Duodenal mucosa (tissue), 2 donors: ENCODE measurements around the gene TCEAL3.
A peak's percentile ranks its signal among the peaks of the same experiment; 100 is the strongest.
"Not testable (repeated sequence)": the region's sequence is repeated elsewhere in the genome, so short reads cannot be mapped to it uniquely, and the experiment has no call there.

Source experiments
- H3K27ac ChIP-seq: one replicate; pipeline ENCODE4 v1.7.0; 2013; ENCODE audit warnings: low read depth, low read length
- H3K27me3 ChIP-seq, 2 donors: one replicate each; pipeline ENCODE4 v1.7.0; 2013; ENCODE audit warnings: low read length in 2 of 2, control low read depth in 1 of 2; ENCODE audit not compliant: insufficient read depth in 2 of 2, control insufficient read depth in 1 of 2
- H3K36me3 ChIP-seq, 2 donors: one replicate each; pipeline ENCODE4 v1.7.0; 2013; ENCODE audit warnings: low read length in 2 of 2, control low read depth in 1 of 2; ENCODE audit not compliant: insufficient read depth in 2 of 2, control insufficient read depth in 1 of 2
- H3K4me1 ChIP-seq, 2 donors: one replicate each; pipeline ENCODE4 v1.7.0; 2013; ENCODE audit warnings: low read length in 2 of 2, control low read depth in 1 of 2; ENCODE audit not compliant: insufficient read depth in 2 of 2, control insufficient read depth in 1 of 2
- H3K4me3 ChIP-seq, 2 donors: one replicate each; pipeline ENCODE4 v1.7.0; 2013; ENCODE audit warnings: low read length in 2 of 2, low read depth in 1 of 2
- H3K9ac ChIP-seq, 2 donors: one replicate each; pipeline ENCODE4 v1.7.0; 2013; ENCODE audit warnings: low read length in 2 of 2, low read depth in 1 of 2
- H3K9me3 ChIP-seq, 2 donors: one replicate each; pipeline ENCODE4 v1.7.0; 2013; ENCODE audit warnings: low read length in 2 of 2, control low read depth in 1 of 2; ENCODE audit not compliant: control insufficient read depth in 1 of 2

Gene TCEAL3

DNA sequence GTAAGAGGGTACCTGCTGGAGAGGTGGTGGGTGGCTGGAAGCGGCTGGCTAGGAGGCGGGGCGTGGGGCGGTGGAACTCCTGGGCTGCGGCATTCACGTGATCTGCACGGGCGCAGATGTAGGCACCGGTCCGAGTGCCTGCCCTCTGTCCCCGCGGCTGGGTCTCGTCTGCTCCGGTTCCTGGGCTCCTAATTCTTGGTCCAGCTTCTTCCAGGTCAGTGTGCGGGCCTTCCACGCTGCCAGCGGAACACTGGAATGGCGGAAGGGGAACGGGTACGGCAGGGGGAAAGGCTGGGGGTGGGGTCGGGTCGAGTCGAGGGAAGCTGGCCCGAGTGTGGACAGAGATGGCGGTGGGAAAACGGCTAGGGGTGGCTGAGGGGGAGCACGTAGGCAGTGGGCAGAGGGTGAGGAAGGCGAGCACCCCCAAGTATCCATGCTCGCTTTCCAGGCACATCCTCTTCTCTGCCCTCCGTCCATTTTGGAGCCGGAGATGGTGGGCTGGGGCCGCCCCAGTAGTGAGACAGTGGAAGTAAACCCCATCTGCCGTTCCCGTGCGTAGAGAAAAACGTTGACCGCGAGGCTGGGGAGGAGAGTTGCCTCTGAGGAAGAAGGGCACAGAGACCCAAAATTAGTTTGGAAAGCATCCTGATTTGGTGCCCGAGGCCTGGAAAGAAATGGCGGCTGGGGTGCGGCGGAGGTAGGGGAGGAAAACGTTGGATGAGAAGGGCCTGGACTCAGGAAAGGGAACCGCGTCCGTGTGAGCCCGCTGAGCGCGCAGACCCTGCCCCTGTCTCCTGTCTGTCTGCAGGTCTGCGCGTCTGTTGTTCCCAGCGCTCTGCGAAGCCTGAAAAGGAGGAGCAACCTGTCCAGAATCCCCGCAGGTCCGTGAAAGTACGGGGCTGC is 22.1 kb upstream of the TCEAL3 start, which contains the start of gene TCEAL4:
Gene TCEAL4 (plus strand): TSS at position 105 of the 903 bp plus-strand sequence. CDS start 1,161 bp downstream, outside the sequence.
- peak within 1 kb of the TSS; percentile 74 to 84 for H3K9ac ChIP-seq
- H3K27ac ChIP-seq: peak within 1 kb of the TSS; percentile 50
- no peaks in the 10 kb centered on the region for H3K27me3 ChIP-seq
- H3K4me3 ChIP-seq: peak within 1 kb of the TSS; percentile 69 to 93
- H3K36me3 ChIP-seq: no peaks in the 10 kb centered on the region
- peaks cover 0 to 3% of the 10 kb centered on the region in 2 donors for H3K4me1 ChIP-seq
- no peaks in the 10 kb centered on the region for H3K9me3 ChIP-seq

DNA sequence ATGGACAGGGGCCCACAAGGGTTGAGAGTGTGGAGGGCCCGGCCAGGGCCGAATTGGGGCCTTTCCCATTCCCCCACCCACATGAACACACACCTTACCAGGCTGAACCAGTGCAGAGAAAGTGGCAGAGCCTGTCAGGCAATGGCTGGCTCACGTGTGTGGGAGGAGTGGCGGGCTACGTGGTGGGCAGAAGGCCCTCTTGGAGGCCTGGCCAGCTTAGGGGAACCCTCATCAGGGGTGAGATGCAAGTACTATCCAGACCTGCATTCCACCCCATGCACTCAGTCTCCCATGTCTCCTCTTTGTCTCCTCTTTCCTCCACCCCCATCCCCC is 21.5 kb upstream of the TCEAL3 start:
- Histone ChIP-seq H3K36me3 (no peaks in the 10 kb centered on the region), H3K27ac (peak overlapping the region; percentile 50), H3K27me3 (no peaks in the 10 kb centered on the region), H3K4me3 (peak overlapping the region; percentile 69 to 93), H3K4me1 (peaks cover 0 to 3% of the 10 kb centered on the region in 2 donors), H3K9me3 (no peaks in the 10 kb centered on the region), H3K9ac (peak overlapping the region; percentile 74 to 84)

DNA sequence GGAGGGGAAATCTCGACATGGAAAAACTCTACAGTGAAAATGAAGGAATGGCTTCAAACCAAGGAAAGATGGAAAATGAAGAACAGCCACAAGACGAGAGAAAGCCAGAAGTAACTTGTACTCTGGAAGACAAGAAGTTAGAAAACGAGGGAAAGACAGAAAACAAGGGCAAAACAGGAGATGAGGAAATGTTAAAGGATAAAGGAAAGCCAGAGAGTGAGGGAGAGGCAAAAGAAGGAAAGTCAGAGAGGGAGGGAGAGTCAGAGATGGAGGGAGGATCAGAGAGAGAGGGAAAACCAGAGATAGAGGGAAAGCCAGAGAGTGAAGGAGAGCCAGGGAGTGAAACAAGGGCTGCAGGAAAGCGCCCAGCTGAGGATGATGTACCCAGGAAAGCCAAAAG is 21.1 kb upstream of the TCEAL3 start:
- H3K9ac ChIP-seq: peak overlapping the region in 1 of 2 donors; percentile 84
- H3K4me1 ChIP-seq: peaks cover 0 to 3% of the 10 kb centered on the region in 2 donors
- no peak overlapping the region for H3K27ac ChIP-seq
- no peaks in the 10 kb centered on the region for H3K27me3 ChIP-seq
- H3K9me3 ChIP-seq: no peaks in the 10 kb centered on the region
- H3K4me3 ChIP-seq: peak overlapping the region; percentile 69 to 93
- no peaks in the 10 kb centered on the region for H3K36me3 ChIP-seq

DNA sequence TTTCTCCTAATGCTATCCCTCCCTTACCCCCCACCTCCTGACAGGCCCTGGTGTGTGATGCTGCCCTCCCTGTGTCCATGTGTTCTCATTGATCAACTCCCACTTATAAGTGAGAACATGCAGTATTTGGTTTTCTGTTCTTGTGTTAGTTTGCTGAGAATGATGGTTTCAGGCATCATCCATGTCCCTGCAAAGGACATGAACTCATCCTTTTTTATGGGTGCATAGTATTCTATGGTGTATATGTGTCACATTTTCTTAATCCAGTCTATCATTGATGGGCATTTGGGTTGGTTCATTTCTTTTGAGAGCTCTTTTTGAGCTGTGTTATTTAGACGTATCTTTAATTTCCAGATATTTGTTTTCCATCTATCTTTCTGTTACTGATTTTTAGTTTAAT is 15.5 kb upstream of the TCEAL3 start:
- not testable (repeated sequence) for H3K9me3 ChIP-seq, H3K4me3 ChIP-seq, H3K36me3 ChIP-seq, H3K27ac ChIP-seq, H3K9ac ChIP-seq, H3K4me1 ChIP-seq, H3K27me3 ChIP-seq

DNA sequence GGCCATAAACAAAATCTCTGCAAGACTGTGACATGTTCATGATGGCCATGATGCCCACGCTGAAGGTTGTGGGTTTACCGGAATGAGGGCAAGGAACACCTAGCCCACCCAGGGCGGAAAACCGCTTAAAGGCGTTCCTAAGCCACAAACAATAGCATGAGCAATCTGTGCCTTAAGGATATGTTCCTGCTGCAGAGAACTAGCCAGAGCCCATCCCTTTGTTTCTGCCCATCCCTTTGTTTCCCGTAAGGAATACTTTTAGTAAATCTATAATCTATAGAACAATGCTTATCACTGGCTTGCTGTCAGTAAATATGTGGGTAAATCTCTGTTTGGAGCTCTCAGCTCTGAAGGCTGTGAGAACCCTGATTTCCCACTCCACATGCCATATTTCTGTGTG is 12.6 kb upstream of the TCEAL3 start:
- not testable (repeated sequence) for H3K27me3 ChIP-seq

DNA sequence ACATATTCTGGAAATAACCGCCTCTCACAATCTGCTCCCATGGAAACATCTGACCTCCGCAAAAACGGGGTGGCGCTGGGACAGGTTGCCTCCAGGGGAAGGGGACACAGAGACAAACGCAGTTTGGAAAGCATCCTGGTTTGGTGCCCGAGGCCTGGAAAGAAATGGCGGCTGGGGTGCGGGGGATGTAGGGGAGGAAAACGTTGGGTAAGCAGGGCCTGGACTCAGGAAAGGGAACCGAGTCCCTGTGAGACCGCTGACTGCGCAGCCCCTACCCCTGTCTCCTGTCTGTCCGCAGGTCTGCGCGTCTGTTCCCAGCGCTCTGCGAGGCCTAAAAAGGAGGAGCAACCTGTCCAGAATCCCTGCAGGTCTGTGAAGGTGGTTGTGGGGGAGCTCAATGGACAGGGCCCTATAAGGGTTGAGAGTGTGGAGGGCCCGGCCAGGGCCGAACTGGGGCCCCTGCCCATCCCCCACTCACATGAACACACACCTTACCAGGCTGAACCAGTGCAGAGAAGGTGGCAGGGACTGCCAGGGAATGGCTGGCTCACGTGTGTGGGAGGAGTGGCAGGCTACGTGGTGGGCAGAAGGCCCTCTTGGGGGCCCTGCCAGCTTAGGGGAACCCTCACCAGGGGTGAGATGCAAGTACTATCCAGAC is 672 bp downstream of the TCEAL3 start:
- Histone ChIP-seq H3K9me3 (no peaks in the 10 kb centered on the region), H3K4me3 (peak overlapping the region; percentile 61 to 63), H3K27me3 (no peaks in the 10 kb centered on the region), H3K9ac (peak overlapping the region; percentile 55 to 63), H3K36me3 (no peaks in the 10 kb centered on the region), H3K27ac (peak overlapping the region; percentile 56), H3K4me1 (peaks cover 0 to 3% of the 10 kb centered on the region in 2 donors)

More for the DNA sequence above, 12.6 kb upstream of the TCEAL3 start:
- not testable (repeated sequence) for H3K4me3 ChIP-seq, H3K9ac ChIP-seq, H3K27ac ChIP-seq, H3K36me3 ChIP-seq, H3K9me3 ChIP-seq, H3K4me1 ChIP-seq

DNA sequence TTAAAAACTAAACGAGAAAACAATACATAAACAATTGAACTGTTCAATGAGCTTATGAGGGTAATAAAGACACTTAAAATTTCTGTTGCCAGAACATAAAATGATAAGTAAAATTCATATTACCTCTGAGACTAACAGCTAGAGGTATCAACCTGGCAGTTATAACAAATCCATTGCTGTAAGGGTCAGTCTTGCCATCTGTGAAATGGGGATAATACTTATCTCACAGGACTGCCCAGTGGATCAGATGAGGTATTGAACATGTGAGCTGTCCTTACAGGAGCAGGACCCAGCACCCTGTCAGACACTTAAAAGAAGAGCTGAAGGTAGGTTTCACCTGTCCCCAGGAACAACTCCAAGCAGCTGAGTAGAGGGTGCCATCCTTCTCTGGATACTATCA is 2.5 kb downstream of the TCEAL3 start:
- no peaks in the 10 kb centered on the region for H3K27me3 ChIP-seq
- H3K9me3 ChIP-seq: no peaks in the 10 kb centered on the region
- H3K9ac ChIP-seq: no peak overlapping the region
- H3K4me1 ChIP-seq: peaks cover 0 to 3% of the 10 kb centered on the region in 2 donors
- H3K36me3 ChIP-seq: no peaks in the 10 kb centered on the region
- no peak overlapping the region for H3K27ac ChIP-seq
- no peak overlapping the region for H3K4me3 ChIP-seq

DNA sequence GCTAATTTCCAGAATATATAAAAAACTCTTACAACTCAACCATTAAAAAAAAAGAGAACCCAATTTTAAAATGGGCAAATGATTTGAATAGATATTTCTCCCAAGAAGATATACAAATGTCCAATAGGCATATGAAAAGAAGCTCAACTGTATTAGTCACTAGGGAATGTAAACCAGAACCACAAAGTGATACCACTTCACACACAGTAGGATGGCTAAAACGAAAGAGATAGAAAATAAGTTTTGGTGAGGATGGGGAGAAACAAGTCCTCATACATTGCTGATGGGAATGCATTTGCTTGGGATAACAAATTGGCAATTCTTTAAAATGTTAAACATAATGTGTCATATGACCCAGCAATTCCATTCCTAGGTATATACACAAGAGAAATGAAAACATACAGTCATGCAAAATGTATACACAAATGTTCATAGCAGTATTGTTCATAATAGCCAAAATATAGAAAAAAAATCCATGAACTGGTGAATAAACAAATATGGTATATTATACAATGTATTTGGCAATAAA is 5.7 kb downstream of the TCEAL3 start:
- Histone ChIP-seq H3K9me3 (no peaks in the 10 kb centered on the region), H3K36me3 (no peaks in the 10 kb centered on the region), H3K4me1 (no peaks in the 10 kb centered on the region), H3K27ac (no peak overlapping the region), H3K4me3 (no peak overlapping the region), H3K9ac (no peak overlapping the region), H3K27me3 (no peaks in the 10 kb centered on the region)

DNA sequence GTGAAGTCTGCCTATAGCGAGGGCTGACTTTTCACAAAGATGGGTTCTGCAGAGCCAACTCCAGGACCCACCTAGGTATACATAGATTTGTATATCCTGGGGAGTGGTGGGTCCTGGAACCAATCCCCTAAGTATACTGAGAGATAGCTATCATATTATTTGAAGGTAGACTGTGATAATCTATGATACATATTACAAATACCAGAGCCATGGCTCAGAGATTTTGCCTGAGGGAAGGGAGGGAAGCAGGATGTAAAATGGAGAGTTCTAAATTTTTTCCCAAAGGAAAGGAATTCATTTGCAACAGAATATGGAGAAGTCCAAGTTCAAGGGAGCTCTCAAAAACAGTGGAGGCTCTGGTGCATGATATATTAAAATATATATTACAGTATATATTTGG is 7.2 kb downstream of the TCEAL3 start:
- no peaks in the 10 kb centered on the region for H3K9me3 ChIP-seq
- no peaks in the 10 kb centered on the region for H3K27me3 ChIP-seq
- H3K36me3 ChIP-seq: no peaks in the 10 kb centered on the region
- no peaks in the 10 kb centered on the region for H3K4me1 ChIP-seq
- H3K9ac ChIP-seq: no peak overlapping the region
- H3K4me3 ChIP-seq: no peak overlapping the region
- H3K27ac ChIP-seq: no peak overlapping the region

DNA sequence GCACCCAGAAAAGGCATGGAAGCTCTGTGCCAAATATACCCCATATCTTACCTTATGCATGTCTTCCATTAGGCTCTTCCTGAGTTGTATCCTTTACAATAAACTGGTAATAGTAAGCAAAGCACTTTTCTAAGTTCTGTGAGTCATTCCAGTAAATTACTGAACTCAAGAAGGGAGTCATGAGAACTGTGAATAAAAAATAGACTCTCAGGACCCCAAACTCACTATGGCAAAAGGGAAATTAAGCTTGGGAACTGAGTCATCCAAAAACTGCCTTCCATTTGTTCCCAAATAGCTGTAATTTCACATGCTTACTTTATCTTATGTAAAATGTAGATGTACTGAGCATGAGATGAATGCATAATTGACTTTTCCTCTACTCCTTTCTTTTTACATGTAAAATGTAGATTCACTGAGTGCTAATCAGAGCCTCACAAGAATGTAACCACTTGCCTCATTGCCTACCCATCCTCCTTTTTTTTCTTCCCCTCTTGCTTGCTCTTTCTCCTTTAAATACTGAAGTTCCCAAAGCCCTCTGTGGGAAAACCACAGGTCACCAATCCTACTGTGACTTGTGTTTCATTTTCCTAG is 8.1 kb downstream of the TCEAL3 start:
- H3K27ac ChIP-seq: no peak overlapping the region
- H3K4me1 ChIP-seq: no peaks in the 10 kb centered on the region
- H3K9me3 ChIP-seq: no peaks in the 10 kb centered on the region
- no peaks in the 10 kb centered on the region for H3K27me3 ChIP-seq
- no peak overlapping the region for H3K4me3 ChIP-seq
- H3K9ac ChIP-seq: no peak overlapping the region
- no peaks in the 10 kb centered on the region for H3K36me3 ChIP-seq
